Endothelial cell of umbilical vein (primary cell): ENCODE data around the gene SPNS2. TPM values are rescaled to one million over a fixed set of nuclear protein-coding genes. Genes with fewer than 3 reads are reported as not detected.

Experiments used
- BruUV-seq: library from RNA; stranded (reverse); fragments of 400-500 nt; replicated peaks from 2 replicates; lab custom pipeline; 2021; lab: Mats Ljungman, UMichigan
- CTCF ChIA-PET: fragments of 300-600, 350-600 bp; sonication (Branson Sonifier 250); formaldehyde crosslinking; loops from one replicate; lab custom pipeline; 2021; ENCODE audit warnings: antibody characterized with exemption, inconsistent platforms; lab: Charles Lee
- POLR2A ChIA-PET: fragments of 300-600, 350-600 bp; sonication (Branson Sonifier 250); formaldehyde crosslinking; loops from one replicate; lab custom pipeline; 2021; ENCODE audit warnings: antibody characterized with exemption, inconsistent platforms; lab: Charles Lee
- DNase-seq: peaks from one replicate; pipeline ENCODE4 v3.0.0-alpha.2; 2011; ENCODE audit warnings: low read depth, low spot score
- FAIRE-seq: peaks from 2 replicates; lab custom pipeline; 2011; peaks lifted over from hg19 to GRCh38; lab: Jason Lieb, UNC
- H2AFZ ChIP-seq: 2 replicates; pipeline ENCODE4 v1.6.0; 2012; ENCODE audit warnings: low read depth, low read length, control low read depth, inconsistent platforms
- H3K27ac ChIP-seq: 2 replicates; pipeline ENCODE4 v1.5.1; 2011; ENCODE audit warnings: low read depth, mild to moderate bottlenecking, control low read depth, low read length, moderate library complexity; ENCODE audit not compliant: insufficient read depth
- H3K27me3 ChIP-seq, 2 experiments: 2 replicates each; pipeline versions ENCODE4 v1.6.0 to v1.6.1; 2011; ENCODE audit warnings: low read length in 2 of 2, mixed read lengths in 1 of 2; ENCODE audit not compliant: control insufficient read depth in 2 of 2, insufficient read depth in 2 of 2
- H3K36me3 ChIP-seq, 2 experiments: 2 replicates in 1 of 2; 3 replicates in 1 of 2; pipeline ENCODE4 v1.5.1; 2011; ENCODE audit warnings: low read length in 2 of 2, mild to moderate bottlenecking in 1 of 2, moderate library complexity in 1 of 2; ENCODE audit not compliant: control insufficient read depth in 2 of 2, insufficient read depth in 2 of 2; ENCODE audit errors: extremely low read depth in 1 of 2
- H3K4me1 ChIP-seq: 3 replicates; pipeline ENCODE4 v1.5.1; 2011; ENCODE audit warnings: mild to moderate bottlenecking, low read length; ENCODE audit not compliant: control insufficient read depth, insufficient read depth; ENCODE audit errors: extremely low read depth
- H3K4me2 ChIP-seq: 2 replicates; pipeline ENCODE4 v1.6.1; 2011; ENCODE audit warnings: low read length, control low read depth, mixed read lengths; ENCODE audit not compliant: insufficient read depth
- H3K4me3 ChIP-seq, 3 experiments: fragments of 200-600 bp in 1 of 3; sonication (generic), shearing (Covaris generic) in 1 of 3; replicated peaks in 1 of 3; 2 replicates each; pipeline ENCODE4 v1.5.1; 2011 to 2016; ENCODE audit warnings: control low read depth in 3 of 3, low read length in 3 of 3, mild to moderate bottlenecking in 2 of 3, inconsistent platforms in 1 of 3, low read depth in 1 of 3, moderate library complexity in 1 of 3; ENCODE audit not compliant: insufficient read depth in 1 of 3
- H3K79me2 ChIP-seq: 2 replicates; pipeline ENCODE4 v1.6.0; 2012; ENCODE audit warnings: low read length, inconsistent platforms; ENCODE audit not compliant: control insufficient read depth, insufficient read depth
- H3K9ac ChIP-seq: replicated peaks from 2 replicates; pipeline ENCODE3; 2011; ENCODE audit warnings: low read length, control low read depth; ENCODE audit not compliant: insufficient read depth; ENCODE audit errors: extremely low read depth
- H3K9me1 ChIP-seq: replicated peaks from 3 replicates; pipeline ENCODE4 v1.6.0; 2011; ENCODE audit warnings: mild to moderate bottlenecking, low read length; ENCODE audit not compliant: control insufficient read depth, insufficient read depth; ENCODE audit errors: extremely low read depth
- H3K9me3 ChIP-seq: replicated peaks from 2 replicates; pipeline ENCODE4 v1.5.1; 2012; ENCODE audit warnings: low read length, inconsistent platforms; ENCODE audit not compliant: control insufficient read depth, insufficient read depth
- H4K20me1 ChIP-seq: replicated peaks from 2 replicates; pipeline ENCODE3; 2011; ENCODE audit warnings: mild to moderate bottlenecking, low read length; ENCODE audit not compliant: control insufficient read depth, insufficient read depth; ENCODE audit errors: extremely low read depth
- EZH2 ChIP-seq: IDR thresholded peaks from 2 replicates; pipeline ENCODE4 v1.6.1; 2012; ENCODE audit warnings: borderline replicate concordance, low read depth, mild to moderate bottlenecking, moderate library complexity, low read length, inconsistent platforms; ENCODE audit not compliant: severe bottlenecking
- FOS ChIP-seq: IDR thresholded peaks from 2 replicates; pipeline ENCODE4 v1.6.1; 2011; ENCODE audit warnings: mild to moderate bottlenecking, low read length, moderate library complexity, borderline replicate concordance; ENCODE audit not compliant: insufficient read depth
- GATA2 ChIP-seq: IDR thresholded peaks from 2 replicates; pipeline ENCODE4 v1.7.0; 2011; ENCODE audit warnings: low read depth, mild to moderate bottlenecking, moderate library complexity, mixed read lengths, low read length; ENCODE audit not compliant: insufficient read length, insufficient read depth
- JUN ChIP-seq: IDR thresholded peaks from 2 replicates; pipeline ENCODE4 v1.6.1; 2011; ENCODE audit warnings: borderline replicate concordance, low read depth; ENCODE audit not compliant: insufficient read length, insufficient read depth
- MYC ChIP-seq: IDR thresholded peaks from one replicate; pipeline ENCODE4 v1.6.1; 2011; ENCODE audit warnings: mild to moderate bottlenecking, low read depth, low read length
- POLR2A ChIP-seq: IDR thresholded peaks from 2 replicates; pipeline ENCODE4 v1.6.1; 2012; ENCODE audit warnings: low read depth, mild to moderate bottlenecking, control low read depth, low read length
- POLR2AphosphoS5 ChIP-seq: IDR thresholded peaks from 2 replicates; pipeline ENCODE4 v1.6.1; 2012; ENCODE audit warnings: low read depth, mild to moderate bottlenecking, control low read depth, low read length, moderate library complexity; ENCODE audit not compliant: insufficient read depth
- dilution Hi-C: fragments of 300-500 bp; cut with MboI; formaldehyde crosslinking; loops from one replicate; pipeline ENCODE4 v1.15.0; 2019; ENCODE audit warnings: low sequenced_read_pairs; ENCODE audit not compliant: extremely low pct_ligation_motif_present
- intact Hi-C: fragments of 100-400 bp; cut with micrococcal nuclease; formaldehyde crosslinking; loops from one replicate; pipeline ENCODE4 v1.10.0; 2022
- polyA plus RNA-seq, 4 experiments: library from polyadenylated mRNA; depleted of rRNA in 3 of 4; stranded (reverse) in 3 of 4; unstranded in 1 of 4; fragments of >200 nt; gene quantifications; 2 replicates each; pipeline versions ENCODE4 v1.2.1 to v1.2.3, GENCODE V29; 2011 to 2012; ENCODE audit warnings: missing spikeins in 1 of 4
- total RNA-seq: library from RNA; stranded (reverse); gene quantifications from 2 replicates; pipeline ENCODE4 v1.2.3, GENCODE V29; 2021
- TF ChIP-seq, protein P1 (sequence below): IDR thresholded peaks from 2 replicates; pipeline ENCODE4 v1.6.1; 2011; ENCODE audit not compliant: insufficient read depth, insufficient read length
- TF ChIP-seq, protein P2 (sequence below), 2 donors: IDR thresholded peaks; 1 replicate in 1 of 2; 2 replicates in 1 of 2; pipeline ENCODE4 v1.5.1; 2011; ENCODE audit warnings: low read length in 2 of 2, mild to moderate bottlenecking in 2 of 2, moderate library complexity in 2 of 2, control low read depth in 1 of 2, inconsistent platforms in 1 of 2, low read depth in 1 of 2; ENCODE audit not compliant: insufficient read depth in 1 of 2; ENCODE audit errors: extremely low read depth in 1 of 2

SPNS2 gene
- total and polyA plus RNA-seq, 2 donors (not counting 3 experiments of a cell fraction or from before 2014, with no cell fraction given), result 70.2 to 77.3 TPM

DNA sequence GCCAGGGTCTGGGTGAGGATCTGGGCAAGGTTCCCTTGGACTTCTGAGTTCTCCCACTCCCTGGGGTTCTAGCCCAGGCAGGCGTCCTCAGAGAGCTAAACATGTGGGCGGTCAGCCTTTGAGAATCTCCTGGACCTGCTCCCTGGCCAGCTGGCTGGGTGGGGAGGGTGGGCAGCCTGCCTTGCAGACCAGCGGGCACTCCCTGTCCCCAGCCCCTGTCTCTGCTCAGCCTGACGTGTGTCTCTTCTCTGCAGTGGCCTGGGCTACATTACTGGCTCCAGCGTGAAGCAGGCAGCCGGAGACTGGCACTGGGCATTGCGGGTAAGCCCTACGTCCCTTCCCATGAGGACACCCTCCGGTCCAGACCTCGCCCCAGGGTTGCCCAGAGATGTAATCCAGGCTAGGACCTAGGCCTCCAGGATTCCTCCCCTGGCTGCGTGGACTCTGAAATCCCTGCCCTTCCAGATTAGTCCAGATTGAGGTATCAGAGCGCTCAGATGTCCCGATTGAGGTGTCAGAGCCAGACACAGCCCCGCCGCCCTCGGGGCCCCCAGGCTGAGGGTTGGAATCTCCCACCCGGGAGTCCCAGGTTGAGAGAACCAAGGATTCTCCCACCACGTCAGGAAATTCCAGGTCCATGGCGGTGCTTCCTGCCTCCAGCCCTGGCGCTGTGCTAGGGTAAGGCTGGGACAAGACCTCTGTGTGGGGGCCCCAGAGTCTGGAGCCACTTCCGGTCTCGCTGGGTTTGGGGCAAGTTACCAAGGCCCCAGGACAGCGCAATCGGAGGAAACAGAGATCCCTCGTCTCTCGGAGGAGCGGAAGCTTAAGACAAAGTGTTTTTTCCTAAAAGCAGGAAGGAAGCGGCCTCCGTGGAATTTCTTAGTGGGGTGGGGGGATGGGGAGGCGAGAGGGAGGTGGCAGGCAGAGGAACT is 32.4 kb downstream of the SPNS2 start:
- Histone ChIP-seq H3K9me3 (no peaks in the 10 kb centered on the region), H3K9ac (peak overlapping the region; percentile 49), H2AFZ (peak overlapping the region; percentile 28), H3K79me2 (no peaks in the 10 kb centered on the region), H3K27me3 (no peaks in the 10 kb centered on the region), H3K4me3 (no peak overlapping the region), H3K27ac (peak overlapping the region; percentile 89), H3K36me3 (peaks cover 0 to 10% of the 10 kb centered on the region in 2 experiments), H4K20me1 (no peaks in the 10 kb centered on the region), H3K4me1 (peaks cover 57% of the 10 kb centered on the region), H3K4me2 (peak overlapping the region; percentile 27), H3K9me1 (no peaks in the 10 kb centered on the region)
- ChIA-PET POLR2A (no interaction called here), CTCF (interaction anchor here (0.5 to 1.0 kb wide), 5 partner anchors 9 to 110 kb away, joined by 3 to 6 read pairs (median 3); no protein-coding TSS in a partner anchor)
- TSS peak; percentile 12 for BruUV-seq
- peak; percentile 99 for FAIRE-seq
- peak; percentile 97 for DNase-seq
- dilution Hi-C loops (no loop called here), intact Hi-C loops (loop anchor here (1.0 to 2.0 kb wide), 3 partner anchors 12 to 110 kb away; no protein-coding TSS in a partner anchor)
- TF ChIP-seq GATA2 (peak; percentile 83), JUN (peak; percentile 45), POLR2AphosphoS5 (peak; percentile 88), POLR2A (peak; percentile 63), EZH2 (no peak), FOS (peak; percentile 41), MYC (no peak)
- TF ChIP-seq, protein P1, sequence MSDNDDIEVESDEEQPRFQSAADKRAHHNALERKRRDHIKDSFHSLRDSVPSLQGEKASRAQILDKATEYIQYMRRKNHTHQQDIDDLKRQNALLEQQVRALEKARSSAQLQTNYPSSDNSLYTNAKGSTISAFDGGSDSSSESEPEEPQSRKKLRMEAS, result no peak
- TF ChIP-seq, protein P2, sequence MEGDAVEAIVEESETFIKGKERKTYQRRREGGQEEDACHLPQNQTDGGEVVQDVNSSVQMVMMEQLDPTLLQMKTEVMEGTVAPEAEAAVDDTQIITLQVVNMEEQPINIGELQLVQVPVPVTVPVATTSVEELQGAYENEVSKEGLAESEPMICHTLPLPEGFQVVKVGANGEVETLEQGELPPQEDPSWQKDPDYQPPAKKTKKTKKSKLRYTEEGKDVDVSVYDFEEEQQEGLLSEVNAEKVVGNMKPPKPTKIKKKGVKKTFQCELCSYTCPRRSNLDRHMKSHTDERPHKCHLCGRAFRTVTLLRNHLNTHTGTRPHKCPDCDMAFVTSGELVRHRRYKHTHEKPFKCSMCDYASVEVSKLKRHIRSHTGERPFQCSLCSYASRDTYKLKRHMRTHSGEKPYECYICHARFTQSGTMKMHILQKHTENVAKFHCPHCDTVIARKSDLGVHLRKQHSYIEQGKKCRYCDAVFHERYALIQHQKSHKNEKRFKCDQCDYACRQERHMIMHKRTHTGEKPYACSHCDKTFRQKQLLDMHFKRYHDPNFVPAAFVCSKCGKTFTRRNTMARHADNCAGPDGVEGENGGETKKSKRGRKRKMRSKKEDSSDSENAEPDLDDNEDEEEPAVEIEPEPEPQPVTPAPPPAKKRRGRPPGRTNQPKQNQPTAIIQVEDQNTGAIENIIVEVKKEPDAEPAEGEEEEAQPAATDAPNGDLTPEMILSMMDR (IDR thresholded peaks at IDR 0.05; ENCODE audit: extremely low read depth in 1 of 2, insufficient read depth in 1 of 2, low read depth in 1 of 2, low read length in 2 of 2), result no peak
